Endometrial microvascular endothelial cells (primary cell): ENCODE results near the gene ERGIC2. TPM values are rescaled to one million over a fixed set of nuclear protein-coding genes. Genes with fewer than 3 reads are reported as not detected.
"Not testable (repeated sequence)": the region's sequence is repeated elsewhere in the genome, so short reads cannot be mapped to it uniquely, and the experiment has no call there.

Source experiments
- in situ Hi-C: cut with HindIII; loops from 2 replicates; pipeline ENCODE4 v1.10.0; 2017; ENCODE audit warnings: low sequenced_read_pairs, low pct_unique_long_range_greater_than_20kb; ENCODE audit errors: inconsistent ontology term
- total RNA-seq: library from RNA; depleted of rRNA; stranded (reverse); fragments of >200 nt; gene quantifications from one replicate; pipeline ENCODE4 v1.2.3, GENCODE V29; 2015; ENCODE audit errors: inconsistent ontology term

Gene ERGIC2
- total RNA-seq, 1 donor from 2014 or later: 83.4 TPM

DNA sequence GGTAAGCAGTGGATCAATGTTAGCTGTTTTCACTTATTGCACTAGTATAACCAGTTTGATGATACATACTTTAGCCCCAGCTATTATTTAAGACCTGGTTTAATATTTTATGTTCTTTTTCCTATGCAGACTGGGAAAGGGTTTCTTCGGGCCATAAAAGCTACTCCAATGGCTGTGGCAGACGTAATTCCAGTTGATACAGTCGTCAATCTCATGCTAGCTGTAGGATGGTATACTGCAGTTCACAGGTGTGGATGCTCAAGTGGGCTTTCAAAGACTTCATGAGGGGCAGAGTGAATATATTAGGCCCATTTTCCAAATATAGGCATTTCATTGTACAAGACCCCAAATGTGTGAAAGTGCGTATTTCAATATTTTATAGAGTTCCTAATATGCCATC, 70.1 kb downstream of the ERGIC2 start:
- in situ Hi-C loops: no loop called here

DNA sequence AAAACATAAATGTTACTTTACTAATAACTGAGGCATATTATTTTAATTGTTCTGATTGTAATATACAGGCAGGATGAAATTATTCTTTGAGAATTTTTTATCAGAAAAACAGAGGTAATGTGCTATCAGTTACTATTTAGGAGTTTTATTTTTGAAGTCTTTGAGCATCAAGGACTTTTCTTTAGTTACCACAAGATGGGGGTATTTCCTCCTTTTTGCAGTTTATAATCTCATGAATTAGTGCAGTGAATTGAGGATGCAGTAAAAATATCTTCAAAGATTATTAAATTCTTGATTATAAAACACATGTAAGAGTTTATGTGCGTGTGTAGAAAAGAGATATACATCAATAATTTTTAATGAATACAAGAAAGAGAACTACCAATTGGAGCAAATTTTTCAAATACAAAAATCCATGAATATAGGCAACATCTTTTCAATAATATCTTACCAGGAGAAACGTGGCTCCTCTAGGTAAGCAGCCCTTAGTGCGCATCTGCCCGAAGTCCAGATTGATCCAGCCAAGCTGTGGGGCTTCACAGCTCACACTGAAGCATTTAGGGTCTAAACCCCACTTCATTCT, 71.6 kb downstream of the ERGIC2 start:
- in situ Hi-C loops: no loop called here

DNA sequence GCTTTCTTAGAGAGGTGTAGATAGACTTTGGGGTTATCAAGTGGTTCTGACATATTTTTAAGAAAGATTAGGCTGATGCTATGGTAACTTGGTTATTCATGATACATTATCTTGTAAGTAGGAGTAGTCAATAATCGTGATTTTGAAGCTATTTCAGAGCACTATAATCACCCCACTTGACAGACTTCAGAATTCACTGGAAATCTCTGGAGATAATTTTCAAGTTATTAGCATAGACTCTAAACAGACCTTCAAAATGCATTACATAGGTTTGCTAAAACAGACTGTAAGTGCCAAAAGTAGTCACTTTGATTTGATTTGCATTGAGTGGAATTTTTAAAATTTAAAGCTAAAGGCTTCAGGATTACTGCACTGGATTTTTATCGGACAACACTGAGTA, 74.3 kb downstream of the ERGIC2 start:
- in situ Hi-C loops: no loop called here

DNA sequence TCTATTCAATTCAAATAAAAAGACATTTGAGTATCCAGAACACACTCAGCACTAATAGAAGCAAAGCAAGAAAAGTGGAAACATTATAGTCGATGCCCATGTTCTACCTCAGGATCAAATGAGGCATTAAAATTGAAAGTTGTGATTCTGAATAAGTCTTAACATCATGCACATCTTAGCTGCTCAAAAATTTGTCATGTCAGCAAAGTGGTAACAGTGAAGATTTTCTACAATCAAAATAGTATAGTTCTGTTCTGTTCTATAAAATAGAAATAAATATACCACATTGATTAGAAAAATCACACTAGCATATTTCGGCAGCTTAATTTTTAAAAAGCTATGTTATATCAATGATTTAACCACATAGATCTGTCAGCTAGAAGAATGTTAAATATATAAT, 74.7 kb downstream of the ERGIC2 start:
- in situ Hi-C loops: no loop called here

DNA sequence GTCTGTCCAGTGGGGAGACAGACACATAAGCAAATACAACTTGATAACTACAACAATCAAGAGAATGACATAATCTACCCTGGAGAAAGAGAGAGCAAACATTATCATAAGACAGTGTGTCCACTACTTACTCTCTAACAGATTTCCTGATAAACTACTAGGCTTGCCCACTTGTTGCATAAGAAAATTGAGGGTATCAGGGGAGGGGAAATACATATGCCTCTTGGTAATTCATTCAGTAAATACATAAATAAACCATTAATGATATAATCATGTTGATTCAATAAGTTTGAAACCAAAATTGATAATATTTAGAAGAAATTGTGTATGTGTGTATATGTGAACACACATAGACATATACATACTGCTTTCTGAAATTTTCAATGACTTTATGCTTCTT, 76.6 kb downstream of the ERGIC2 start:
- in situ Hi-C loops: no loop called here

DNA sequence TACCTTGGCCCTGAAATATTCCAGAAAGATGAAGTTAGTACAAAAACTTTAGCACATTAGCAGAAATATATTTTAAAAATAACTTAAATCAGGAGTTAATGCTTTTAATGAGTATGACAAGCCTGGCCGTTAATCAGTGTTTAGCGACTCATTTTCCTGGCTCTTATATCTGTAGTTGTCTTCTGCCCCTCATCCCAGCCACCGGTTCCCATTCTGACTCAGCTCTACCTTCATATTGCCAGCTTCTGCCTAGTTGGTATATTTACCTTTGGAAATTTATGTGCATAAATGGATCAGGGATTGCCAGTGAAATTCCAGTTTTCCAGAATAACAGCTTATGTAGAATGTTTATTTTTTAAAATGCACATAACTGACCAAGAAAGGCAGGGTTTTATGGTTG, 79.9 kb downstream of the ERGIC2 start:
- in situ Hi-C loops: no loop called here

DNA sequence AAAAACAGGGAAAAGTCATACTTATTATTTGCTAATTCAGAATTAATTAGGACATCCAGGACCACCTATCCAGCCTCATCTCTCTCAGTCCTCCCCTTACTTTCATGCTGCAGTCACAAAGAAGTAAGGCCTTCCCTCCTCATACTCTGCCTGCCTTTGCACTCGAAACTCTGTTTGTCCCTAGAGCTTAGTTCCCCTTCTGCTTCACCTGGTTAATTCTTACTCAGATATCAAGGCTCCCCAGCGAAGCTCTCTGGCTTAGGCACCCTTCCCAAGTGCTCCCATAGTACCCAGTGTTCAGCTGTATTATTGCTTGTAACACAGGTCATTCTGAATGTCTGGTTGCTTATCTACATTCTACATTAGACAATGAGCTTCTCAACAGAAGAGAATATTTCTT, 81.3 kb downstream of the ERGIC2 start:
- in situ Hi-C loops: no loop called here

DNA sequence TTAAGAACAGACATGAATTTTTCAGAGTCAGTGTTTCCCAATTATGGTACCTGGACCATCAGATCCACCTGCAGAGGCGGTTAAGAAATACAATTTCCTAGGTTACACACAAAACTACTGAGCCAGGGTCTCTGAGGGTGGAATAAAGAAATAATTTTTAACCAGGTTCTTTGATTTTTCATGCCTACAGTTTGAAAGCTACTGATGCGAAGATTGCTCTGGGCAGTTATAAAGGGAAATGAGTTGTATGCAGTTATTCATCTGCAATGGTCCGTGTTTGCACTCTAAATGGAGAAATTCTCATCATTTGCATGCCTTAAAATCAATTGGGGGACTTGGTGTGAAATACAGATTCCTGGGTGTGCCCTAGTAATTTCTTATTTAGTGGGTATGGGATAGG, 89.7 kb downstream of the ERGIC2 start:
- in situ Hi-C loops: no loop called here

DNA sequence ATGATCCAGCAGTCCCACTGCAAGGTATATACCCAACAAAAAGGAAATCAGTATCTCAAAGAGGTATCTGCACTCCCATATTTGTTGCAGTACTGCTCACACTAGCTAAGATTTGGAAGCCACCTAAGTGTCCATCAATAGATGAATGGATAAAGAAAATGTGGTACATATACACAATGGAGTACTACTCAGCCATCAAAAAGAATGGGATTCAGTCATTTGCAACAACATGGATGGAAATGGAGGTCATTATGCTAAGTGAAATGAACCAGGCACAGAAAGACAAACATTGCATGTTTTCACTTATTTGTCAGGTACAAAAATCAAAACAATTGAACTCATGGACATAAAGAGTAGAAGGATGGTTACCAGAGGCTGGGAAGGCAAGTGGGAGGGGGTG, 90.5 kb downstream of the ERGIC2 start:
- in situ Hi-C loops: not testable (repeated sequence)

DNA sequence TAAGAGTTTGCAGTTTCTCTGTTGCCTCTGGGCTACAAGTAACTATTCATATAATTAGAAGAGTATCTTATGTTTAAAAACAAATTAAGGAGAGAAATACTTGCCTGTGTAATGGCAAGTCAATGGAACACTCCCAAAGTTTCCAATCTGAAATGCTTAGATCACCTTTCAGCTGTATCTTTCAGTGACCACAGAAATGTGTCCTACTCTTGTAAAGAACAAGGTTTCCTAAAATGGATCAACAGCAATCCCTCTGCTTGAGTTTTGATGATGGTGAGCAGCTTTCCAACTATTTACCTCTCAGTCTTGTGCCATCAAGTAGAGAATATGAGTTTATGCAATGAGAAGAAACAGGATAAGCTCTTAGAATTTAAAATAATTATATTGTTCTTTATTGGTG, 92.9 kb downstream of the ERGIC2 start:
- in situ Hi-C loops: no loop called here

DNA sequence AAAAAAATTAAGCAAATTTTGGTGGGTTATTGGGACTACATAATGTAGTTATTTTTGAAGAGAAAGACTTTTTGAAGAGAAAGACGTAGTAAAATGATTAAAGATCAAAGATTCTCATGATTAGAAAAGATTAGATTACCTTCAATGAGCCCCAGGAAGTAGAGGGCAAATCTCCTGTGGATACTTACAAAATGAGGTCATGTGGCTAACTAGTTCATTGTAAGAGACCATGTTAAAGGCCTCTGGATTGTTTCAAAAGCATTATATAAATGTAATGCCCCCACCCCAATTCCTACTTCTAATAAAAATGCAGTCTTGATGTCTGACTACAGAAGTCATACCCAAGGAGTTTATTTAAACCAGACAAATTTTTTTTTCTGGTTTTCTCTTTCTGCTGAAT, 93.3 kb downstream of the ERGIC2 start:
- in situ Hi-C loops: no loop called here

Other genes starting within 250 kb of the ERGIC2 start
- 44.5 TPM for gene FAR2, start 231.9 kb downstream of the ERGIC2 start, total RNA-seq
- not detected for gene OVCH1, start 116.5 kb upstream of the ERGIC2 start, total RNA-seq